ENCODE data around the gene MCC.

- TF ChIP-seq FOXK2 (IDR thresholded peaks at IDR 0.05) (no peak), CTBP1 (IDR thresholded peaks at IDR 0.05; ENCODE audit: borderline replicate concordance) (no peak), SUZ12 (IDR thresholded peaks at IDR 0.05) (no peak), PKNOX1 (IDR thresholded peaks at IDR 0.05) (no peak), ELF4 (IDR thresholded peaks at IDR 0.05) (no peak), TARDBP (IDR thresholded peaks at IDR 0.05) (no peak), SP1 (IDR thresholded peaks at IDR 0.05) (no peak), BHLHE40 (IDR thresholded peaks at IDR 0.05; ENCODE audit: borderline replicate concordance) (no peak), FOXA1 (IDR thresholded peaks at IDR 0.05) (no peak), NFRKB (IDR thresholded peaks at IDR 0.05) (no peak), ARNT (IDR thresholded peaks at IDR 0.05) (no peak), FOXM1 (IDR thresholded peaks at IDR 0.05; ENCODE audit: borderline replicate concordance) (no peak)
Observed at GRCh38 chr5:113394658-113395057, 93.6 kb downstream of the MCC start.
